HG03095 (cell line): ENCODE data around the gene SLC6A7.

Experiments
- ATAC-seq: cut with Tn5 transposase; IDR thresholded peaks from one replicate; pipeline ENCODE4 v1.9.1; 2021; ENCODE audit warnings: moderate library complexity; ENCODE audit not compliant: unreplicated experiment

SLC6A7 gene

GRCh38 chr5:150172145-150172544 lies 17.7 kb upstream of the SLC6A7 start:
- no peak for ATAC-seq

GRCh38 chr5:150172556-150172955 lies 17.3 kb upstream of the SLC6A7 start:
- no peak for ATAC-seq

GRCh38 chr5:150173161-150173560 lies 16.7 kb upstream of the SLC6A7 start:
- ATAC-seq, result no peak

GRCh38 chr5:150174285-150174684 lies 15.6 kb upstream of the SLC6A7 start:
- no peak for ATAC-seq

GRCh38 chr5:150175076-150175475 lies 14.8 kb upstream of the SLC6A7 start:
- no peak for ATAC-seq

- no peak for ATAC-seq
Measured at GRCh38 chr5:150175536-150175935, 14.3 kb upstream of the SLC6A7 start.

- ATAC-seq, result no peak
Measured at GRCh38 chr5:150176745-150177477, 13.0 kb upstream of the SLC6A7 start.

- no peak for ATAC-seq
Measured at GRCh38 chr5:150177721-150178120, 12.1 kb upstream of the SLC6A7 start.

- peak; percentile 81 for ATAC-seq
Measured at GRCh38 chr5:150178262-150178661, 11.6 kb upstream of the SLC6A7 start.

- no peak for ATAC-seq
Measured at GRCh38 chr5:150179019-150179620, 10.7 kb upstream of the SLC6A7 start.

- ATAC-seq, result no peak
Measured at GRCh38 chr5:150180241-150181026, 9.4 kb upstream of the SLC6A7 start.

GRCh38 chr5:150181027-150181426 lies 8.8 kb upstream of the SLC6A7 start:
- no peak for ATAC-seq

GRCh38 chr5:150181766-150182545 lies 7.9 kb upstream of the SLC6A7 start:
- no peak for ATAC-seq

- ATAC-seq, result no peak
Measured at GRCh38 chr5:150182774-150183173, 7.1 kb upstream of the SLC6A7 start.

- ATAC-seq, result no peak
Measured at GRCh38 chr5:150183436-150183835, 6.4 kb upstream of the SLC6A7 start.

GRCh38 chr5:150184006-150184405 lies 5.9 kb upstream of the SLC6A7 start:
- no peak for ATAC-seq

- ATAC-seq, result no peak
Measured at GRCh38 chr5:150184990-150185912, 4.6 kb upstream of the SLC6A7 start.

- no peak for ATAC-seq
Measured at GRCh38 chr5:150186137-150186536, 3.7 kb upstream of the SLC6A7 start.

GRCh38 chr5:150186897-150187296 lies 3.0 kb upstream of the SLC6A7 start:
- ATAC-seq, result no peak
